ENCODE measurements around the gene IFNAR1. TPM values are rescaled to one million over a fixed set of nuclear protein-coding genes. Genes with fewer than 3 reads are reported as not detected.

IFNAR1 gene
- total and polyA plus RNA-seq, 9 of the 15 experiments (the other 6 are each of a cell fraction or from before 2014, with no cell fraction given) = 8.6 to 31.8 (median 14.8) TPM

- TF ChIP-seq, protein P1, sequence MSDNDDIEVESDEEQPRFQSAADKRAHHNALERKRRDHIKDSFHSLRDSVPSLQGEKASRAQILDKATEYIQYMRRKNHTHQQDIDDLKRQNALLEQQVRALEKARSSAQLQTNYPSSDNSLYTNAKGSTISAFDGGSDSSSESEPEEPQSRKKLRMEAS (CRISPR knock-in tag; IDR thresholded peaks at IDR 0.05) = 0 out of 2 replicates have a peak, but pooled peaks have one; percentile 21
These were observed 22.0 kb upstream of the IFNAR1 start (continued) for GRCh38 chr21:33302796-33303195.

GRCh38 chr21:33305344-33305671 lies 19.5 kb upstream of the IFNAR1 start:
- POLR2A ChIA-PET = no interaction called here
- no peak for ATAC-seq
- WGBS (ENCODE audit: insufficient coverage, low coverage, missing lambda C conversion rate) = 74% methylated on average over 4 of the region's 4 CpGs
- TF ChIP-seq ZNF740 (CRISPR knock-in tag; IDR thresholded peaks at IDR 0.05) = no peak
- TF ChIP-seq ZNF740 (tag; IDR thresholded peaks at IDR 0.05) = no peak
- no peak for TF ChIP-seq GABPB1 (CRISPR knock-in tag; IDR thresholded peaks at IDR 0.05)
- TF ChIP-seq NR2C1 (IDR thresholded peaks at IDR 0.05) = no peak
- TF ChIP-seq NR2C1 (tag; IDR thresholded peaks at IDR 0.05) = peak; percentile 68
- TF ChIP-seq ELK1 (CRISPR knock-in tag; IDR thresholded peaks at IDR 0.05) = no peak
- TF ChIP-seq ZFP91 (CRISPR knock-in tag; IDR thresholded peaks at IDR 0.05) = no peak
- no peak for TF ChIP-seq MAFF (IDR thresholded peaks at IDR 0.05; ENCODE audit: low read length)
- no peak for TF ChIP-seq SP2 (IDR thresholded peaks at IDR 0.05; ENCODE audit: extremely low read depth, low read depth, low read length, poor library complexity, severe bottlenecking)
- 0 out of 2 replicates have a peak, but pooled peaks have one; percentile 8 for TF ChIP-seq ZNF644 (tag; IDR thresholded peaks at IDR 0.05; ENCODE audit: low read depth)
- 0 out of 2 replicates have a peak, but pooled peaks have one; percentile 31 for TF ChIP-seq THAP12 (CRISPR knock-in tag; IDR thresholded peaks at IDR 0.05)

More at GRCh38 chr21:33305344-33305671, 19.5 kb upstream of the IFNAR1 start:
- H3K79me2 ChIP-seq (ENCODE audit: control insufficient read depth, insufficient read depth, low read length) = no peaks in the 10 kb centered on the region
- intact Hi-C loops (cut with micrococcal nuclease) (no loop called here), in situ Hi-C loops (cut with MboI) (no loop called here)
- H2AFZ ChIP-seq (ENCODE audit: low read depth, low read length) = peak overlapping the region; percentile 61
- no peaks in the 10 kb centered on the region for H3K27me3 ChIP-seq (ENCODE audit: control insufficient read depth in 2 of 2, insufficient read depth in 2 of 2, low read length in 2 of 2)
- CTCF ChIA-PET (ENCODE audit: low intra/inter-chr PET ratio) = no interaction called here
- no peaks in the 10 kb centered on the region for H3K36me3 ChIP-seq (ENCODE audit: control insufficient read depth, insufficient read depth, low read length)
- no peak overlapping the region for H3K4me3 ChIP-seq
- FAIRE-seq (no peak), DNase-seq (ENCODE audit: extremely low read depth in 1 of 4, low spot score in 3 of 4) (no peak)
- H3K4me2 ChIP-seq (ENCODE audit: insufficient read depth, low read length) = no peak overlapping the region
- H3K4me1 ChIP-seq (replicated peaks in 1 of 2; ENCODE audit: control insufficient read depth in 2 of 2, insufficient read depth in 2 of 2, low read length in 2 of 2) = peaks cover 14 to 42% of the 10 kb centered on the region in 2 experiments
- H3K27ac ChIP-seq (ENCODE audit: extremely low read depth, low read depth, low read length) = peak overlapping the region; percentile 67; the same call in 2 of the 3 replicates
- no TSS peak for BruUV-seq (replicated peaks)
- no peaks in the 10 kb centered on the region for H3K9me1 ChIP-seq (ENCODE audit: control insufficient read depth, insufficient read depth, low read length)
- no peak overlapping the region for H3K9ac ChIP-seq (ENCODE audit: insufficient read depth in 1 of 2, low read depth in 2 of 2, low read length in 2 of 2)
- H3K9me3 ChIP-seq (replicated peaks; ENCODE audit: control insufficient read depth, insufficient read depth, low read depth, low read length) = no peaks in the 10 kb centered on the region
- no peaks in the 10 kb centered on the region for H4K20me1 ChIP-seq (replicated peaks; ENCODE audit: control insufficient read depth, insufficient read depth, low read length)
